ENCODE data around the gene PKDCC.
"Not testable (repeated sequence)": the region's sequence is repeated elsewhere in the genome, so short reads cannot be mapped to it uniquely, and the experiment has no call there.

Gene PKDCC

DNA sequence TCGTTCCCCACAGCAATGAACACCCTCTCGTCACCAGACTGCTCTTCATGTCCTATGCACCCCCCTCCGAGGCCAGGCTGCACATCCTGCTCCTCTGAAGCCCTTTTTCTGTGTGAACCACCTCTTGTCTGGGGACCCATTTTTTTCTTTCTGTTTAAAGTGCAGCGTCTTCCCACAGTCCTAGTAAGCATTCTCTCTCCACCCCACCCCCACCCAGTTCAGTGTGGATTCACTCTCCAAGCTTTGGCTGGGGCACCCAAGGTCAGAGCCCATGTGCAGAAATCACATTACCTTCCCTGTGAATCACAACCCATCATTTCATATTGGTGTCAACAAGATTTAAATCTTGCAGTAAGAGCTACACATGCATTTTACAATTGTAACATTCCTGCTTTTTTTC is 26.4 kb upstream of the PKDCC start:
- Mint-ChIP-seq H3K36me3 (no peaks in the 10 kb centered on the region), H3K4me1 (peaks cover 2% of the 10 kb centered on the region), H3K9me3 (peaks cover 5% of the 10 kb centered on the region), H3K27ac (no peak overlapping the region), H3K27me3 (peaks cover 7% of the 10 kb centered on the region), H3K4me3 (no peak overlapping the region)
- ATAC-seq (ENCODE audit: low read depth) (no peak), DNase-seq (ENCODE audit: low spot score in 2 of 2) (no peak)

DNA sequence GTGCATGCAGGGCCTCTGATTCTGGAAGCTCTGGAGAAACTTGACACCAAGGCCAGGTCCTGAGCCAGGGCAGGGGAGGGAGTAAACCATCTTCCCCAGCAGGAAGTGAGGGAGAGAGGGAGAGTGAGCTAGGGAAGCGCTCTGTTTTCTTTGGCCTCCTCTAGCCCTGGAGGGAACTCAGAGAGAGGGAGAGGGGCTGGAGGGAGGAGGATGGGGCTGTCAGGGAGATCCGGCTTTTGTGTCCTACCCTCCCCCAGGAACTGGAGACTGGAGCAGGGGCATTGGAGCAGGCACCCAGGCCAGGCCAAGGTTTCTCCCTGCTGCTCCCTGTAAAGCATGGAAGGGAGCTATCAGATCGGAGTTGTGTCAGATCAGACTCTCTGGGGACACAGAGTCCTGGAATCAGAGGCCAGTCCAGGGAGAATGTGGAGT is 22.7 kb upstream of the PKDCC start:
- Mint-ChIP-seq H3K27ac (no peak overlapping the region), H3K9me3 (peaks cover 7% of the 10 kb centered on the region), H3K4me1 (peaks cover 8% of the 10 kb centered on the region), H3K36me3 (peaks cover 2% of the 10 kb centered on the region), H3K27me3 (peaks cover 10% of the 10 kb centered on the region), H3K4me3 (no peak overlapping the region)
- DNase-seq (ENCODE audit: low spot score in 2 of 2): no peak
- no peak for ATAC-seq (ENCODE audit: low read depth)

DNA sequence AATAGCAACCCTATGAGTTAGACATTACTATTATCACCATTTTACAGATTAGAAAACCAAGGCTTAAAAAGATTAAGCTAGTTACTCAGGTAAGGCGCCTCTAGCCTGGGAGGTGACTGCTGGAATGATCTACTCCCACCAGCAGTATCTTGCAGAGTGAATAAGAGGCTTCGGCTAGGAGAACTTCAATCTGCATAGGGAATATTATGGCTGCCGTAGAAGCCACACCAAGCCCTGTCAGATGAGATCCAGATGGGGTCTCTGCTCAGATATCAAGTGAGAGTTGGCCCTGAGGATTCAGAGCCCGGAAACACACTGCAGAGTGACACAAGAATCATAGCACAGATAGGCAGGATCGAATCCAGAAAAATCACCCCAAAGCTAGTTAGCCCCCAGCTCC is 21.5 kb upstream of the PKDCC start:
- H3K27ac Mint-ChIP-seq: no peak overlapping the region
- peaks cover 8% of the 10 kb centered on the region for H3K4me1 Mint-ChIP-seq
- DNase-seq (ENCODE audit: low spot score in 2 of 2) (no peak), ATAC-seq (ENCODE audit: low read depth) (no peak)
- H3K36me3 Mint-ChIP-seq: peaks cover 2% of the 10 kb centered on the region
- H3K27me3 Mint-ChIP-seq: peaks cover 10% of the 10 kb centered on the region
- peaks cover 7% of the 10 kb centered on the region for H3K9me3 Mint-ChIP-seq
- H3K4me3 Mint-ChIP-seq: no peak overlapping the region

DNA sequence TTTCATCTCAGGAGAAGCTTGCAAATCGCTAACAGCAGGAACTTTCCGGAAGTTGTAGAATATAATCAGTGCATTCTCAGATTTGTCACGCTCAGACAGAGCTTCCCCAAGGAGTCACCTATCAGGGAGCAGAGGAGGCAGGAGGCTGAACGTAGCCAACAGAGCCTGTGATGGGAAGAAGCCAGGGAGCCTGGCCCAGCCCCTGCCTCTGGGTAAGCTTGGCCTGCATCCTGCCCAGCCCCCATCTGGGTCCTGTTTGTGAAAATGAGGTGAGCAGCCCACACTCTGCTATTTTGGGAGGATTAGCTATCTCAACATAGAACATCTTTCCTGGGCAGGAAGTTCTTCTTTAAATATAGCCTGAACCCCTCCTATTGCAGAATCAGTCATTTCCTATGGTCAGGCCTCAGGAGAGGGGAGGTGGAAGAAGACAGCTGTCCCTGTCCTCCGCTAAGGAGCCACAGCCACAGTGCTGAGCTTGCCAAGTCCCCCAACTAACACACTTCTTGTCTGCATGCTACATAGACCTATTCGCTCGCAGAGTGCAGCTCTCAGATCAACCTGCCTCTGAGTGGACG is 19.2 kb upstream of the PKDCC start:
- H3K9me3 Mint-ChIP-seq: peaks cover 2% of the 10 kb centered on the region
- peaks cover 2% of the 10 kb centered on the region for H3K36me3 Mint-ChIP-seq
- DNase-seq (ENCODE audit: low spot score in 2 of 2): no peak
- peaks cover 16% of the 10 kb centered on the region for H3K27me3 Mint-ChIP-seq
- no peak overlapping the region for H3K27ac Mint-ChIP-seq
- peaks cover 8% of the 10 kb centered on the region for H3K4me1 Mint-ChIP-seq
- no peak for ATAC-seq (ENCODE audit: low read depth)
- H3K4me3 Mint-ChIP-seq: no peak overlapping the region

DNA sequence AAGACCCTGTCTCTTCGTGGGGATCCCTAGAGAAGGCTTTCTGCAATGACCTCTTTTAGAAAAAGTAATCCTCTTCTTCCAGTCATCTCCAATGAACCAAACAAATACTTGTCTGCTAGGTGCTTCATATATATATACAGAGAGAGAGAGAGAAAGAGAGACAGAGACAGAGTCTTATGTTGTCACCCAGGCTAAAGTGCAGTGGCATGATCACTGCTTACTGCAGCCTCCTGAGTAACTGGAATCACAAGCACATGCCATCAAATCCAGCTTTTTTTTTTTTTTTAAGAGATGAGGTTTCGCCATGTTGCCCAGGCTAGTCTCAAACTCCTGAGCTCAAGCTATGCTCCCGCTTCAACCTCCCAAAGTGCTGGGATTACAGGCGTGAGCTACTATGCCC is 18.6 kb upstream of the PKDCC start:
- no peak overlapping the region for H3K27ac Mint-ChIP-seq
- H3K4me1 Mint-ChIP-seq: peaks cover 8% of the 10 kb centered on the region
- peaks cover 1% of the 10 kb centered on the region for H3K9me3 Mint-ChIP-seq
- peaks cover 2% of the 10 kb centered on the region for H3K36me3 Mint-ChIP-seq
- H3K27me3 Mint-ChIP-seq: peaks cover 15% of the 10 kb centered on the region
- no peak overlapping the region for H3K4me3 Mint-ChIP-seq
- DNase-seq (ENCODE audit: low spot score in 2 of 2) (no peak), ATAC-seq (ENCODE audit: low read depth) (no peak)

DNA sequence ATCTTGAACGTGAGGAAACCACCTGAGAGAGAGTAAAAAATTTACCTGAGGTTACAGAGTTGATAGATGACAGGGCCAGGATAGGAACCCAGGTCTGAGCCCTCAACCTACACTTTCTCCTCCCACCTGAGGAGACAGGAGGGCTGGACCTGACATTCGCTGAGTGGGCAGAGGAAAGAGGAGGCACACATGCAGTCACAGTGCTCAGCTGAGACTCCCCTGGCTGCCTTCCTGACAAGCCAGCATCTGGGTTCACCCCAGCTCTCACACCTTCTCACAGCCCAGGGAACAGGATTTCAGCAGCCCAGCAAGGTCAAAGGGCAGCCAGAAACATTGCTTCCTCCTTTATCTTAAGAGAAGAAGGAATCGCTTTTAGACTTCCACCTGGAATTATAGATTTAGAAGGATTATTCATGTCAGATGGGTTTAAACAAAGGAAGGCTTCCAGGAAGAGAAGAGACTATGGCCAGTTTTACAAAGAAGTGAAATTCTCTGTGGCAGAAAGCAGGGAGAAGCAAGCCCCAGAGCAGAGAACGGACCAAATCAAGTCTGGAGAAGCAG is 18.1 kb upstream of the PKDCC start:
- Mint-ChIP-seq H3K4me1 (peaks cover 8% of the 10 kb centered on the region), H3K36me3 (peaks cover 2% of the 10 kb centered on the region), H3K4me3 (no peak overlapping the region), H3K9me3 (peaks cover 1% of the 10 kb centered on the region), H3K27ac (no peak overlapping the region), H3K27me3 (peaks cover 15% of the 10 kb centered on the region)
- ATAC-seq (ENCODE audit: low read depth): no peak
- DNase-seq (ENCODE audit: low spot score in 2 of 2): no peak

DNA sequence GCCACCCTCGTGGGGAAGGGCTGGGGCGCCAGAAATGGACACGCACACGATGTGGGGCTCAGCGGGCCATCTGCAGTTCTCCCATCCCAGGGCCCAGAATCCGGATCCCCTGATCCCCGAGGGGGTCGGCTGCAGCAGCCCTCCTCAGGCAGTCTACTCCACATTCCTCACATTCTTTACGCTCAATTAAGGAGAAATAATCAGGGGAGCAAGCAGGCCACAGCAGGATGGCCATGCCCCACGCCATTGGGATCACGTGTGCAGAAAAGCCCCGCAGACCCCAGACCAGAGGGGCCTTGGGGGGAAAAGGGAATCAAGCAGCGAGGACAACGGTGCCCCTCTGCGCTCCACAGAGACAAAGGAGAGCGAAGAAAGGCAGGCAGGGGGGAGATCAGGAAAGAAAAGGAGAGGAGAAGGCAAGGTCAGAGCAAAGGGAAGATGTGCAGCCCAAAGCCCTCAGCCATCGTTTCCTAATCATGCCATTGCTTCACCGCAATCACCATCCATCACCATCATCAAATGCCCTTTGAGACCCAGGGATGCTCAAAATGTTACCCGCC is 17.5 kb upstream of the PKDCC start:
- ATAC-seq (ENCODE audit: low read depth) (no peak), DNase-seq (ENCODE audit: low spot score in 2 of 2) (no peak)
- H3K27ac Mint-ChIP-seq: no peak overlapping the region

DNA sequence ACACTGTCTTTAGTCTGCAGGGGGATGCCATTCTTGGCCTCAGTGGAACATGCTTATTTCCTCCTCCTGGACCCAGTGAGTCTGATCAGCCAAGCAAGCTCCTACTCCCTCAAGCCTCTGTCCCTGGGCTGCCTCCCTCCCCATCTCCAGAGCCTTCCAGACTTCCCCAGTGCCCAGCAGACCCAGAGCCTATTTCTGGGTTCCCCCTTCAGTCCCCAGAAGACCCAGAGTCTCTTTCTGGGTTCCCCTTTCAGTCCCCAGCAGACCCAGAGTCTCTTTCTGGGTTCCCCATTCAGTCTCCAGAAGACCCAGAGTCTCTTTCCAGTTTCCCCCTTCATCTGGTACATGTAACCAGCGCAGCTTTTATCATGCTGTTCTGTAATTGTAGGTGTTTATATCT is 17.0 kb upstream of the PKDCC start:
- Mint-ChIP-seq H3K4me1 (peaks cover 7% of the 10 kb centered on the region), H3K36me3 (peaks cover 2% of the 10 kb centered on the region), H3K4me3 (no peak overlapping the region), H3K27ac (no peak overlapping the region), H3K9me3 (peaks cover 1% of the 10 kb centered on the region), H3K27me3 (peaks cover 14% of the 10 kb centered on the region)
- ATAC-seq (ENCODE audit: low read depth) (no peak), DNase-seq (ENCODE audit: low spot score in 2 of 2) (no peak)

More for the DNA sequence above, 17.5 kb upstream of the PKDCC start:
- Mint-ChIP-seq H3K36me3 (peaks cover 2% of the 10 kb centered on the region), H3K4me3 (no peak overlapping the region), H3K4me1 (peaks cover 8% of the 10 kb centered on the region), H3K27me3 (peaks cover 15% of the 10 kb centered on the region), H3K9me3 (peaks cover 1% of the 10 kb centered on the region)

DNA sequence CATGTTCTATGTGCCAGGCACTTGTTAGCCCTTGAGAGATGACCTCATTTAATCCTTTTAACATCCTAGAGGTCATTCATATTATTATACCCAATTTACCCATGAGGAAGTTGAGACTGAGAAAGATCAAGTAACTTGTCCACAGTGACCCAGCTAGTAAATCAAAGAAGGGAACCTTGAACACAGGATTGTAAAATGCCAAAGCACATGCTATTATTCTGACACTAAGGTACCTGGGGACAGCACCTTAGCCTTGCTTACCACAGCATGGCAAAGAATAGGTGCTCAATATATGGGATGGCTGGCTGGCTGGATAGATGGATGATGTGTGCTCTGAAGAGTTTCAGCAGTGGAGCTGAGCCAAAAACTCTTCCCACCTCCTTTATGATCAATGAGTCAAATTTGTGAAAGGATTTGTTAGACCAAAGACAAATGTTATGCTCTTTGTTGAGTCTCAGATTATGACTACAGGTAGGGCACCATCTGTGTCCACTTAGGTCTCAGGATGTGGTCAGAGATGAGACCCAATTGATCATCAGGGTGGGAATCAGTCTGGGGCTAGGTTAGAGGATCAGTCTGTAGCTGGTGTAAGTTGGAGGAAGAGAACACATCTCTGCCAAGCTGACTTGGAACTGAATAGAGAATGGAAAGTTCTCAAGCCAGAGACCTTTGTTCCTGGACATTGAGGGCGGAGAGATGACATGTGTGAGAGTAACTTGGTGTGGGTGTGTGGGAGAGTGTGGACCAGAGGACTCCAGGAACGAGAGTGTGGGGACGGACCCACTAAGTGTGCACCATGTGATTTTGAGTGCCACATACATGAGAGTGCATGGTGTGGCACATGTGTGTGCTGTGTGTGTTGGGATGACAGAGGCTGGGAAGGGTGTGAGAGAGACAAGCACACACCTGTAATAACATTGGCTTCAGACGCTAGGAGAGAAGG is 16.3 kb upstream of the PKDCC start:
- Mint-ChIP-seq H3K36me3 (peaks cover 2% of the 10 kb centered on the region), H3K27ac (no peak overlapping the region), H3K9me3 (peaks cover 1% of the 10 kb centered on the region), H3K4me3 (no peak overlapping the region), H3K27me3 (peaks cover 13% of the 10 kb centered on the region), H3K4me1 (peaks cover 5% of the 10 kb centered on the region)
- ATAC-seq (ENCODE audit: low read depth) (no peak), DNase-seq (ENCODE audit: low spot score in 2 of 2) (no peak)

DNA sequence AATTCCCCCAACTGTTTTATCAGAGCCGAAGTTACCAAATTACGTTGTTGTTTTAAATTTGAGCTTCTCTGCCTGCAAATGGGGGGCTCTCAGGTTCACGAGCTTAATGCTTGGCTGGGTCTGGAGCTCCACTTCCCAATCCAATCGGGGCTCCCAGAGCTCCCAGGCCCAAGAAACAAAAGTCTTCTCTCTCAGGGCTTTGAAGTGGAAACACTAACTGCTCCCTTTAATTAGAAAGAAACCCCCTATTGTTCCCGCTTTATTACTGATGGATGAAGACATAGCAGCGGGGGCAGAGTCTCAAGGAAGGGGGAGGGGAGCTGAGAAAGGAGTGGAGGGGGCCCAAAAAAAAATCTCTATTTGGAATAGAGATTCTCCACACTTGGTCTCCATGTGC is 15.6 kb upstream of the PKDCC start:
- no peak for DNase-seq (ENCODE audit: low spot score in 2 of 2)

DNA sequence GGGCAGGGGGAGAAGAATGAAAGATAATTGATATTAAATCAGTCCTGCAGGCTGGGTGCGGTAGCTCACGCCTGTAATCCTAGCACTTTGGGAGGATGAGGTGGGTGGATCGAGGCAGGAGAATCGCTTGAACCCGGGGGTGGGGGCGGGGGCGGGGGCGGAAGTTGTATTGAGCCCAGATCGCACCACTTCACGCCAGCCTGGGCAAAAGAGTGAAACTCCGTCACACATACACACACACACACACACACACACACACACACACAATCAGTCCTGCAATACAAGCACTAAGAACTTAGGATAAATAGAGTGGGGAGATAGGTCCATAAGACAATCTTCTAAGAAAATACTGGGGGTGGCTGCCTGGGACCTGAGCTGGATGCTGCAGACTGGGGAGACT is 15.1 kb upstream of the PKDCC start:
- H3K4me1 Mint-ChIP-seq: peaks cover 5% of the 10 kb centered on the region
- H3K36me3 Mint-ChIP-seq: no peaks in the 10 kb centered on the region
- DNase-seq (ENCODE audit: low spot score in 2 of 2) (no peak), ATAC-seq (ENCODE audit: low read depth) (no peak)
- no peak overlapping the region for H3K4me3 Mint-ChIP-seq
- no peaks in the 10 kb centered on the region for H3K9me3 Mint-ChIP-seq
- peaks cover 11% of the 10 kb centered on the region for H3K27me3 Mint-ChIP-seq
- H3K27ac Mint-ChIP-seq: no peak overlapping the region

More for the DNA sequence above, 15.6 kb upstream of the PKDCC start:
- ATAC-seq (ENCODE audit: low read depth): no peak
- peaks cover 13% of the 10 kb centered on the region for H3K27me3 Mint-ChIP-seq
- H3K4me3 Mint-ChIP-seq: no peak overlapping the region
- no peak overlapping the region for H3K27ac Mint-ChIP-seq
- peaks cover 1% of the 10 kb centered on the region for H3K9me3 Mint-ChIP-seq
- peaks cover 2% of the 10 kb centered on the region for H3K36me3 Mint-ChIP-seq
- peaks cover 5% of the 10 kb centered on the region for H3K4me1 Mint-ChIP-seq

DNA sequence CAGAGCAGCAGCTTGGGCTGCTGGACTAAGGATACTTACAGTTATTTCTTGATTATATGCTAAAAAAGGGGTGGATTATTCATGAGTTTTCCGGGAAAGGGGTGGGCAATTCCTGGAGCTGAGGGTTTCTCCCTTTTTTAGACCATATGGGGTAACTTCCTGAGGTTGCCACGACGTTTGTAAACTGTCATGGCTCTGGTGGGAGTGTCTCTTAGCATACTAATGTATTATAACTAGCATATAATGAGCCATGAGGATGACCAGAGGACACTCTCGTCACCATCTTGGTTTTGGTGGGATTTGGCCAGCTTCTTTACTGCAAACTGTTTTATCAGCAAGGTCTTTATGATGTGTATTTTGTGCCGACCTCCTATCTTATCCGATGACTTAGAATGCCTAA is 13.7 kb upstream of the PKDCC start:
- peaks cover 11% of the 10 kb centered on the region for H3K27me3 Mint-ChIP-seq
- not testable (repeated sequence) for H3K36me3 Mint-ChIP-seq

DNA sequence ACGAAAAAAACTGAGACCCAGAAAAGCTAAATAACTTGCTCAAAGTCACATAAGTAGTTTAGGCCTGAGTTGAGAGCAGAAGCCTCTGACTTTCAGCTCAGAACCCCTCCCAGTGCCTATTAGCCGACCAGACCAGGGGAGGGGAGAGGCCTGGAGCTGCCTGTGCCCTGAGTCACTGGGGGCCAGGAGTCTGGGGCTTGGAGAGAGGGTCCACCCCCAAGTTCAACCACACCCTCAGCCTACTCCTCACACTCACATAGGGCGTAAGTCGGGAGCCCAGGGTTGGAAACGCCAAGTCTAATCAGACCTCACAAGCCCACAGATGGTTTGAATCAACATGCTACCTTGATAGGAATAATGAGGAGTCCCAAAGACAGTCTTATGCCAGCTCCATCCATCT is 12.6 kb upstream of the PKDCC start:
- no peaks in the 10 kb centered on the region for H3K4me1 Mint-ChIP-seq
- H3K36me3 Mint-ChIP-seq: no peaks in the 10 kb centered on the region
- H3K27ac Mint-ChIP-seq: no peak overlapping the region
- no peak for DNase-seq (ENCODE audit: low spot score in 2 of 2)
- ATAC-seq (ENCODE audit: low read depth): no peak
- peaks cover 13% of the 10 kb centered on the region for H3K27me3 Mint-ChIP-seq
- H3K4me3 Mint-ChIP-seq: no peak overlapping the region
- H3K9me3 Mint-ChIP-seq: no peaks in the 10 kb centered on the region

More for the DNA sequence above, 13.7 kb upstream of the PKDCC start:
- ATAC-seq (ENCODE audit: low read depth); H3K9me3 Mint-ChIP-seq; H3K4me3 Mint-ChIP-seq; H3K4me1 Mint-ChIP-seq; H3K27ac Mint-ChIP-seq; DNase-seq (ENCODE audit: low spot score in 2 of 2): not testable (repeated sequence)

DNA sequence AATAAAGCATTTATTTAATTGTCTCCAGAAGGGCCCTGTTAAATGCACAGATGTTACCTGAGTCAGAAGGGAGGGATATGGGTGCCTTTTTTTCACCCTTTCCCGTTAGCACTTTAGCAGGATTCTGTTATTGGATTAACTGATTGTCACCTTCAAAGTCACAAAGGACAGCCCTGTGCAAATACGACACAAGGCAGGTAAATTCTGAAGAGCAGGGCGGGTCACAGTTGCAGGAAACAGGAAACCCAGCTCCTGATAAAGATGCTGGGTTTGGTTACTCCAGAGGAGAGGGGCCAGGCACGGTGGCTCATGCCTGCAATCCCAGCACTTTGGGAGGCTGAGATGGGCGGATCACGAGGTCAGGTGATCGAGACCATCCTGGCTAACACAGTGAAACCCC is 11.4 kb upstream of the PKDCC start:
- ATAC-seq (ENCODE audit: low read depth): no peak
- no peak for DNase-seq (ENCODE audit: low spot score in 2 of 2)
- Mint-ChIP-seq H3K36me3 (no peaks in the 10 kb centered on the region), H3K27me3 (peaks cover 14% of the 10 kb centered on the region), H3K4me1 (no peaks in the 10 kb centered on the region), H3K27ac (no peak overlapping the region), H3K4me3 (no peak overlapping the region), H3K9me3 (no peaks in the 10 kb centered on the region)

All from memory B cell (primary cell).